Neural cell (in vitro differentiated cells): ENCODE results near the gene THRB. TPM values are rescaled to one million over a fixed set of nuclear protein-coding genes. Genes with fewer than 3 reads are reported as not detected.

Source experiments
- H2AFZ ChIP-seq: fragments of 200-600, 300-800 bp; sonication (generic), shearing (Covaris generic); 2 replicates; pipeline ENCODE4 v1.6.0; 2014; ENCODE audit warnings: low read depth, mild to moderate bottlenecking, antibody characterized with exemption, low read length, moderate library complexity
- H3F3A ChIP-seq: fragments of 200-600 bp; shearing (Covaris generic); 2 replicates; pipeline ENCODE4 v1.6.1; 2016; ENCODE audit warnings: mild to moderate bottlenecking, moderate library complexity, mixed read lengths, antibody characterized with exemption, low read length; ENCODE audit not compliant: insufficient read depth, poor library complexity, severe bottlenecking
- H3K27ac ChIP-seq: fragments of 200-600, 300-800 bp; sonication (generic), shearing (Covaris generic); 2 replicates; pipeline ENCODE4 v1.5.1; 2014; ENCODE audit warnings: mild to moderate bottlenecking, low read length, moderate library complexity
- H3K27me3 ChIP-seq: fragments of 300-800, 200-600 bp; sonication (generic), shearing (Covaris generic); 2 replicates; pipeline ENCODE4 v1.6.0; 2014; ENCODE audit warnings: mild to moderate bottlenecking, low read depth, low read length, moderate library complexity; ENCODE audit not compliant: insufficient read depth
- H3K36me3 ChIP-seq: fragments of 300-800, 200-600 bp; sonication (generic), shearing (Covaris generic); 2 replicates; pipeline ENCODE4 v1.5.1; 2014; ENCODE audit warnings: mild to moderate bottlenecking, antibody characterized with exemption, low read length, moderate library complexity; ENCODE audit not compliant: insufficient read depth
- H3K4me2 ChIP-seq: fragments of 300-800, 200-600 bp; sonication (generic), shearing (Covaris generic); 2 replicates; pipeline ENCODE4 v1.6.0; 2014; ENCODE audit warnings: mild to moderate bottlenecking, low read length
- H3K4me3 ChIP-seq: fragments of 300-800, 200-600 bp; sonication (generic), shearing (Covaris generic); 2 replicates; pipeline ENCODE4 v1.5.1; 2014; ENCODE audit warnings: mild to moderate bottlenecking, low read length, moderate library complexity
- H3K79me2 ChIP-seq: fragments of 200-600 bp; shearing (Covaris generic); replicated peaks from 2 replicates; pipeline ENCODE4 v1.6.0; 2014; ENCODE audit warnings: mild to moderate bottlenecking, low read length, moderate library complexity; ENCODE audit not compliant: insufficient read depth
- H3K9ac ChIP-seq: fragments of 300-800, 200-600 bp; sonication (generic), shearing (Covaris generic); 2 replicates; pipeline ENCODE4 v1.6.1; 2016; ENCODE audit warnings: mild to moderate bottlenecking, low read length, mixed read lengths
- H3K9me2 ChIP-seq: fragments of 200-600 bp; shearing (Covaris generic); 2 replicates; pipeline ENCODE4 v1.6.1; 2016; ENCODE audit warnings: mild to moderate bottlenecking, low read length, mixed read lengths; ENCODE audit not compliant: insufficient read depth
- H3K9me3 ChIP-seq: fragments of 200-600, 300-800 bp; sonication (generic), shearing (Covaris generic); 2 replicates; pipeline ENCODE4 v1.6.1; 2016; ENCODE audit warnings: mild to moderate bottlenecking, mixed run types, low read length, moderate library complexity, mixed read lengths
- H4K20me1 ChIP-seq: fragments of 200-600 bp; shearing (Covaris generic); 2 replicates; pipeline ENCODE4 v1.6.1; 2016; ENCODE audit warnings: mild to moderate bottlenecking, mixed run types; ENCODE audit not compliant: insufficient read depth
- CTCF ChIP-seq: fragments of 450-650 bp; IDR thresholded peaks from 2 replicates; pipeline ENCODE4 v1.5.1; 2014; ENCODE audit warnings: antibody characterized with exemption, mild to moderate bottlenecking, moderate library complexity; ENCODE audit not compliant: poor library complexity, severe bottlenecking
- EP300 ChIP-seq: fragments of 450-650 bp; conservative IDR thresholded peaks from 2 replicates; pipeline ENCODE4 v1.6.1; 2014; ENCODE audit warnings: antibody characterized with exemption, mild to moderate bottlenecking, moderate library complexity; ENCODE audit not compliant: poor library complexity, severe bottlenecking
- EZH2 ChIP-seq: fragments of 200-600, 300-800 bp; shearing (Covaris generic), sonication (generic); IDR thresholded peaks from 2 replicates; pipeline ENCODE4 v1.6.1; 2014; ENCODE audit warnings: antibody characterized with exemption, low read length, borderline replicate concordance, mild to moderate bottlenecking; ENCODE audit not compliant: insufficient read depth, poor library complexity, severe bottlenecking
- MXI1 ChIP-seq: fragments of 450-650 bp; conservative IDR thresholded peaks from 2 replicates; pipeline ENCODE4 v1.6.1; 2014; ENCODE audit warnings: antibody characterized with exemption, mild to moderate bottlenecking; ENCODE audit not compliant: poor library complexity, severe bottlenecking
- POLR2AphosphoS5 ChIP-seq: IDR thresholded peaks from 2 replicates; pipeline ENCODE4 v1.6.1; 2012
- RAD21 ChIP-seq: fragments of 450-650 bp; conservative IDR thresholded peaks from 2 replicates; pipeline ENCODE4 v1.6.1; 2014; ENCODE audit warnings: antibody characterized with exemption, mild to moderate bottlenecking, moderate library complexity
- REST ChIP-seq: IDR thresholded peaks from 2 replicates; pipeline ENCODE4 v1.6.1; 2012; ENCODE audit warnings: borderline replicate concordance
- SMC3 ChIP-seq: fragments of 450-650 bp; conservative IDR thresholded peaks from 2 replicates; pipeline ENCODE4 v1.6.1; 2014; ENCODE audit warnings: antibody characterized with exemption, mild to moderate bottlenecking, moderate library complexity; ENCODE audit not compliant: poor library complexity
- TAF1 ChIP-seq: IDR thresholded peaks from 2 replicates; pipeline ENCODE4 v1.6.1; 2012; ENCODE audit warnings: low read depth
- polyA plus RNA-seq: library from polyadenylated mRNA; depleted of rRNA; stranded (reverse); fragments of >200 nt; gene quantifications from 2 replicates; pipeline ENCODE4 v1.2.3, GENCODE V29; 2014

Gene THRB
- polyA plus RNA-seq, 1 donor from 2014 or later, result 1.7 TPM

DNA sequence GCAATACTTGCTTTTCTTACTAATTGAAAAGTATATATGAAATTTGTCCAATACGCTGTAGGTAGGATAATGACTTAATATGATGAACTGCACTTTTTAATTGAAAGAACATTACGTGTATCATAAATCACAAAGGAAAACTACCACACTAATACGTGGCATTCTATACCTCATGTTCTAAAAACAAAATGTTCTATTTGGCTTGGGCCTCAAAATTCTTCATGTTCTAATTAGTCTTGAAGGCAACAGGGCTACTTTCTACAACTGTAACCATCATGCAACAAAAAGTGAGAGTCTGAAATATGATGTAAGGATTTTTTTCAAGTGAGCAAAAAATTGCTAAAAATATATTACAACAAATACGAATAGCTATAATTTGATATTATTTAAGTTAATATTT lies 19.8 kb downstream of the THRB start:
- no peaks in the 10 kb centered on the region for H4K20me1 ChIP-seq
- no peaks in the 10 kb centered on the region for H3F3A ChIP-seq
- TF ChIP-seq REST, result no peak
- TF ChIP-seq CTCF, result no peak
- TF ChIP-seq POLR2AphosphoS5, result no peak
- TF ChIP-seq MXI1, result no peak
- TF ChIP-seq TAF1, result no peak
- no peak for TF ChIP-seq EP300
- TF ChIP-seq SMC3, result no peak
- no peak for TF ChIP-seq EZH2
- TF ChIP-seq RAD21, result no peak
- H2AFZ ChIP-seq, result no peak overlapping the region
- H3K9me2 ChIP-seq, result no peaks in the 10 kb centered on the region
- no peak overlapping the region for H3K4me2 ChIP-seq
- H3K9me3 ChIP-seq, result no peaks in the 10 kb centered on the region
- H3K36me3 ChIP-seq, result no peaks in the 10 kb centered on the region
- no peak overlapping the region for H3K27ac ChIP-seq
- no peaks in the 10 kb centered on the region for H3K27me3 ChIP-seq
- no peak overlapping the region for H3K4me3 ChIP-seq
- H3K9ac ChIP-seq, result no peak overlapping the region
- no peaks in the 10 kb centered on the region for H3K79me2 ChIP-seq

DNA sequence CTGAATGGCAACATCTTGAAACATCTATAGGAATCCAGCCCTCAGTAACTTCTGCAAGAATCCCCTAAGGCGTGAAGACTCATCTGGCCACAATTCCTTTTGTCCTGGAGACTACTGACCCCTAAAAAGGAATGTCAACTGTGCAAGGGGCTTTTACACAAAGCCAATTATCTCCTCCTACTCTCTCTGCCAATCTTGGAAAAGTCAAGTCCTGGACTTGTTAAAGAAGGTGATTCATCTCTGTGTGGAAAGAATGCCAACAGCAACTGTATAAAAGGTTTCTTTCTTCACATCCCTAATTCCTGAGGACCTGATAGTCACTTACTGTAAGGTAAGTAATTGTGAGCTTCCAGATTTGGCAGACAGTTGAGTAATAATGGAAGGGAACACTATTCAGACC lies 22.3 kb downstream of the THRB start:
- Histone ChIP-seq H2AFZ (no peak overlapping the region), H3K9me3 (no peaks in the 10 kb centered on the region), H3K79me2 (no peaks in the 10 kb centered on the region), H3K4me3 (no peak overlapping the region), H4K20me1 (no peaks in the 10 kb centered on the region), H3K4me2 (no peak overlapping the region), H3K9ac (no peak overlapping the region), H3K9me2 (no peaks in the 10 kb centered on the region), H3F3A (no peaks in the 10 kb centered on the region), H3K27ac (no peak overlapping the region), H3K27me3 (no peaks in the 10 kb centered on the region), H3K36me3 (no peaks in the 10 kb centered on the region)
- TF ChIP-seq MXI1, result no peak

GRCh38 chr3:24471486-24471885 lies 23.2 kb downstream of the THRB start:
- H3K9me3 ChIP-seq, result no peaks in the 10 kb centered on the region
- no peak for TF ChIP-seq TAF1
- no peak for TF ChIP-seq EZH2
- no peak for TF ChIP-seq RAD21
- no peak for TF ChIP-seq EP300
- no peak for TF ChIP-seq REST
- no peak for TF ChIP-seq SMC3
- no peak for TF ChIP-seq CTCF
- TF ChIP-seq MXI1, result no peak
- no peak for TF ChIP-seq POLR2AphosphoS5
- no peak overlapping the region for H2AFZ ChIP-seq
- H4K20me1 ChIP-seq, result no peaks in the 10 kb centered on the region
- no peaks in the 10 kb centered on the region for H3K79me2 ChIP-seq
- no peak overlapping the region for H3K27ac ChIP-seq
- no peak overlapping the region for H3K9ac ChIP-seq
- H3K4me2 ChIP-seq, result no peak overlapping the region
- no peaks in the 10 kb centered on the region for H3F3A ChIP-seq
- H3K4me3 ChIP-seq, result no peak overlapping the region
- H3K36me3 ChIP-seq, result no peaks in the 10 kb centered on the region
- H3K27me3 ChIP-seq, result no peaks in the 10 kb centered on the region
- H3K9me2 ChIP-seq, result no peaks in the 10 kb centered on the region
